Neural cell (in vitro differentiated cells): ENCODE measurements around the gene APH1B.

Experiments
- CTCF ChIP-seq: fragments of 450-650 bp; IDR thresholded peaks from 2 replicates; pipeline ENCODE4 v1.5.1; 2014; ENCODE audit warnings: antibody characterized with exemption, mild to moderate bottlenecking, moderate library complexity; ENCODE audit not compliant: poor library complexity, severe bottlenecking
- EP300 ChIP-seq: fragments of 450-650 bp; conservative IDR thresholded peaks from 2 replicates; pipeline ENCODE4 v1.6.1; 2014; ENCODE audit warnings: antibody characterized with exemption, mild to moderate bottlenecking, moderate library complexity; ENCODE audit not compliant: poor library complexity, severe bottlenecking
- EZH2 ChIP-seq: fragments of 200-600, 300-800 bp; shearing (Covaris generic), sonication (generic); IDR thresholded peaks from 2 replicates; pipeline ENCODE4 v1.6.1; 2014; ENCODE audit warnings: antibody characterized with exemption, low read length, borderline replicate concordance, mild to moderate bottlenecking; ENCODE audit not compliant: insufficient read depth, poor library complexity, severe bottlenecking
- SMC3 ChIP-seq: fragments of 450-650 bp; conservative IDR thresholded peaks from 2 replicates; pipeline ENCODE4 v1.6.1; 2014; ENCODE audit warnings: antibody characterized with exemption, mild to moderate bottlenecking, moderate library complexity; ENCODE audit not compliant: poor library complexity
- TAF1 ChIP-seq: IDR thresholded peaks from 2 replicates; pipeline ENCODE4 v1.6.1; 2012; ENCODE audit warnings: low read depth
- TF ChIP-seq, protein P1 (sequence below): IDR thresholded peaks from 2 replicates; pipeline ENCODE4 v1.6.1; 2012; ENCODE audit warnings: borderline replicate concordance

- TF ChIP-seq EZH2: no peak
- TF ChIP-seq CTCF: no peak
- no peak for TF ChIP-seq SMC3
- TF ChIP-seq TAF1: no peak
- TF ChIP-seq, protein P1, sequence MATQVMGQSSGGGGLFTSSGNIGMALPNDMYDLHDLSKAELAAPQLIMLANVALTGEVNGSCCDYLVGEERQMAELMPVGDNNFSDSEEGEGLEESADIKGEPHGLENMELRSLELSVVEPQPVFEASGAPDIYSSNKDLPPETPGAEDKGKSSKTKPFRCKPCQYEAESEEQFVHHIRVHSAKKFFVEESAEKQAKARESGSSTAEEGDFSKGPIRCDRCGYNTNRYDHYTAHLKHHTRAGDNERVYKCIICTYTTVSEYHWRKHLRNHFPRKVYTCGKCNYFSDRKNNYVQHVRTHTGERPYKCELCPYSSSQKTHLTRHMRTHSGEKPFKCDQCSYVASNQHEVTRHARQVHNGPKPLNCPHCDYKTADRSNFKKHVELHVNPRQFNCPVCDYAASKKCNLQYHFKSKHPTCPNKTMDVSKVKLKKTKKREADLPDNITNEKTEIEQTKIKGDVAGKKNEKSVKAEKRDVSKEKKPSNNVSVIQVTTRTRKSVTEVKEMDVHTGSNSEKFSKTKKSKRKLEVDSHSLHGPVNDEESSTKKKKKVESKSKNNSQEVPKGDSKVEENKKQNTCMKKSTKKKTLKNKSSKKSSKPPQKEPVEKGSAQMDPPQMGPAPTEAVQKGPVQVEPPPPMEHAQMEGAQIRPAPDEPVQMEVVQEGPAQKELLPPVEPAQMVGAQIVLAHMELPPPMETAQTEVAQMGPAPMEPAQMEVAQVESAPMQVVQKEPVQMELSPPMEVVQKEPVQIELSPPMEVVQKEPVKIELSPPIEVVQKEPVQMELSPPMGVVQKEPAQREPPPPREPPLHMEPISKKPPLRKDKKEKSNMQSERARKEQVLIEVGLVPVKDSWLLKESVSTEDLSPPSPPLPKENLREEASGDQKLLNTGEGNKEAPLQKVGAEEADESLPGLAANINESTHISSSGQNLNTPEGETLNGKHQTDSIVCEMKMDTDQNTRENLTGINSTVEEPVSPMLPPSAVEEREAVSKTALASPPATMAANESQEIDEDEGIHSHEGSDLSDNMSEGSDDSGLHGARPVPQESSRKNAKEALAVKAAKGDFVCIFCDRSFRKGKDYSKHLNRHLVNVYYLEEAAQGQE: no peak
- TF ChIP-seq EP300: no peak
Observed at GRCh38 chr15:63318344-63318743, 40.9 kb downstream of the APH1B start.
